SK-N-MC (cell line): Measurements from ENCODE around the gene CCDC137.

ENCODE experiments used
- EZH2 ChIP-seq: fragments of 200-600 bp; sonication (generic); IDR thresholded peaks from one replicate; pipeline ENCODE4 v1.6.1; 2017; ENCODE audit warnings: antibody characterized with exemption
- FOXP2 ChIP-seq: optimal IDR thresholded peaks from 2 replicates; pipeline ENCODE3; 2011; ENCODE audit warnings: mild to moderate bottlenecking, moderate library complexity; ENCODE audit not compliant: insufficient read depth; ENCODE audit errors: extremely low read length, control extremely low read depth
- POLR2AphosphoS5 ChIP-seq: IDR thresholded peaks from 2 replicates; pipeline ENCODE4 v1.6.1; 2012; ENCODE audit warnings: mild to moderate bottlenecking, low read depth, low read length, borderline replicate concordance

DNA sequence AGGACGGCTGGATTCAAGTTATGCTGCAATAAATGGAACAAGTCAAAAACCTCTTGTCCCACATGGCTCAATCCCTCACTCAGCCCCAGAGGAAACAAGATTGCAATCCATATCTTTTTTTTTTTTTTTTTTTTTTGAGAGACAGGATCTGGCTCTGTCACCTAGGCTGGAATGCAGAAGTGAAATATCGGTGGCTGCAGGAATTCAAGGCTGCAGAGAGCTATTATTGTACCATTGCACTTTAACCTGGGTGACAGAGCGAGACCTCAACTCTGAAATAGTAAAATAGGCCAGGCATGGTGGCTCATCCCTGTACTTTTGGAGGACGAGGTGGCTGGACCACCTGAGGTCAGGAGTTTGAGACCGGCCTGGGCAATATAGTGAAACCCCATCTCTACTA, 7.5 kb upstream of the CCDC137 start:
- no peak for TF ChIP-seq POLR2AphosphoS5
- TF ChIP-seq EZH2: no peak
- TF ChIP-seq FOXP2: no peak
